ENCODE data around the gene MAB21L4. TPM values are rescaled to one million over a fixed set of nuclear protein-coding genes. Genes with fewer than 3 reads are reported as not detected.

MAB21L4 gene
- total and polyA plus RNA-seq, 2 of the 8 experiments (the other 6 are each of a cell fraction or from before 2014, with no cell fraction given): 0.11 TPM; not detected in 1

- no peak overlapping the region for H3K56ac ChIP-seq (replicated peaks; ENCODE audit: insufficient read length, low read depth, low read length)
- no peaks in the 10 kb centered on the region for H3K79me1 ChIP-seq (ENCODE audit: low read depth, low read length)
- H3K23me2 ChIP-seq (ENCODE audit: low read depth, low read length): no peaks in the 10 kb centered on the region
- ChIA-PET CTCF (ENCODE audit: partially characterized antibody) (interaction anchor here (1.2 kb wide), 2 partner anchors 12 to 69 kb away, joined by 3 read pairs; no protein-coding TSS in a partner anchor), POLR2A (ENCODE audit: partially characterized antibody) (no interaction called here)
- H3K4ac ChIP-seq (replicated peaks; ENCODE audit: insufficient read length, low read depth, low read length): no peak overlapping the region
- no peaks in the 10 kb centered on the region for H3K79me2 ChIP-seq (ENCODE audit: control insufficient read depth in 1 of 2, insufficient read depth in 2 of 2, low read length in 2 of 2)
- H3K23ac ChIP-seq (ENCODE audit: insufficient read length): no peak overlapping the region
- H3K4me3 ChIP-seq (ENCODE audit: extremely low read depth in 1 of 4, insufficient read depth in 2 of 4, low read depth in 3 of 4, low read length in 4 of 4): no peak overlapping the region
- H3K27me3 ChIP-seq (replicated peaks in 1 of 4; ENCODE audit: control insufficient read depth in 3 of 4, extremely low read depth in 1 of 4, insufficient read depth in 3 of 4, low read length in 3 of 4): peaks cover 0 to 2% (median 0%) of the 10 kb centered on the region in 4 experiments; a peak in 1 of 7 replicates
- H4K5ac ChIP-seq (ENCODE audit: insufficient read length, low read depth, low read length): no peak overlapping the region
- H2BK15ac ChIP-seq (ENCODE audit: low read length): no peak overlapping the region
- H3K14ac ChIP-seq (ENCODE audit: insufficient read length): no peak overlapping the region
- no peak overlapping the region for H3K9ac ChIP-seq (replicated peaks in 1 of 4; ENCODE audit: extremely low read depth in 1 of 4, low read depth in 3 of 4, low read length in 3 of 4)
- H3K36me3 ChIP-seq (ENCODE audit: control insufficient read depth in 2 of 4, insufficient read depth in 4 of 4, low read length in 3 of 4): no peaks in the 10 kb centered on the region
- TF ChIP-seq KDM4A (IDR thresholded peaks at IDR 0.05; ENCODE audit: low read depth, low read length, severe bottlenecking) (no peak), ATF2 (IDR thresholded peaks at IDR 0.05; ENCODE audit: low read length) (no peak), E2F6 (IDR thresholded peaks at IDR 0.05) (no peak)
- H4K8ac ChIP-seq (ENCODE audit: extremely low read depth, insufficient read depth, low read length): no peak overlapping the region
- H2AFZ ChIP-seq (ENCODE audit: low read length): no peak overlapping the region
- no peak overlapping the region for H3K18ac ChIP-seq (ENCODE audit: extremely low read depth, low read length)
- H2AK5ac ChIP-seq (ENCODE audit: low read depth, low read length): no peak overlapping the region
- no peak overlapping the region for H3K4me2 ChIP-seq (ENCODE audit: insufficient read depth in 1 of 2, low read depth in 2 of 2, low read length in 2 of 2)
- H4K20me1 ChIP-seq (replicated peaks in 1 of 2; ENCODE audit: control insufficient read depth in 1 of 2, insufficient read depth in 2 of 2, low read length in 2 of 2): no peaks in the 10 kb centered on the region
- no peak overlapping the region for H4K91ac ChIP-seq (replicated peaks; ENCODE audit: insufficient read length, low read length)
- FAIRE-seq: no peak
- H2BK5ac ChIP-seq (ENCODE audit: low read depth, low read length): no peak overlapping the region
- H3K4me1 ChIP-seq (replicated peaks in 1 of 4; ENCODE audit: control insufficient read depth in 3 of 4, insufficient read depth in 4 of 4, low read length in 3 of 4): no peaks in the 10 kb centered on the region
- 92% methylated on average over 16 of the region's 17 CpGs; no CpG with 5 or more reads in 1 of the 2 experiments for WGBS, 2 experiments (ENCODE audit: extremely low coverage in 1 of 2, insufficient coverage in 1 of 2, insufficient read length in 1 of 2, insufficient replicate concordance in 2 of 2, low coverage in 1 of 2, low lambda C conversion rate in 2 of 2, missing lambda C conversion rate in 1 of 2)
- no peaks in the 10 kb centered on the region for H3K9me3 ChIP-seq (ENCODE audit: insufficient read depth in 2 of 2, low read depth in 1 of 2, low read length in 1 of 2)
- no peak overlapping the region for H2BK120ac ChIP-seq (replicated peaks; ENCODE audit: low read depth, low read length)
- no peak overlapping the region for H2BK20ac ChIP-seq (ENCODE audit: low read length)
- no peak overlapping the region for H2BK12ac ChIP-seq (ENCODE audit: low read depth, low read length)
- no peak for DNase-seq (ENCODE audit: low read depth in 1 of 2, low spot score in 2 of 2)
- H3K27ac ChIP-seq (ENCODE audit: low read depth, low read length): no peak overlapping the region
Observed at GRCh38 chr2:240909216-240909974, 13.4 kb upstream of the MAB21L4 start.

Measured in H1 (cell line).